Endothelial cell (in vitro differentiated cells): Measurements from ENCODE around the gene REX1BD. TPM values are rescaled to one million over a fixed set of nuclear protein-coding genes. Genes with fewer than 3 reads are reported as not detected.
A peak's percentile ranks its signal among the peaks of the same experiment; 100 is the strongest.
"Not testable (repeated sequence)": the region's sequence is repeated elsewhere in the genome, so short reads cannot be mapped to it uniquely, and the experiment has no call there.

Experiments
- DNase-seq: peaks from one replicate; pipeline ENCODE4 v3.0.0; 2021; ENCODE audit warnings: low spot score
- H3K27ac Mint-ChIP-seq: one replicate; pipeline ENCODE4 v1.8.0; 2021; ENCODE audit warnings: mixed read lengths, inconsistent platforms; ENCODE audit not compliant: unreplicated experiment
- H3K27me3 Mint-ChIP-seq: one replicate; pipeline ENCODE4 v1.8.0; 2021; ENCODE audit warnings: mild to moderate bottlenecking, moderate library complexity, mixed read lengths, inconsistent platforms; ENCODE audit not compliant: unreplicated experiment
- H3K36me3 Mint-ChIP-seq: one replicate; pipeline ENCODE4 v1.8.0; 2021; ENCODE audit warnings: mild to moderate bottlenecking, low read depth, mixed read lengths, inconsistent platforms; ENCODE audit not compliant: unreplicated experiment
- H3K4me1 Mint-ChIP-seq: one replicate; pipeline ENCODE4 v1.8.0; 2021; ENCODE audit warnings: mild to moderate bottlenecking, mixed read lengths, inconsistent platforms; ENCODE audit not compliant: unreplicated experiment
- H3K4me3 Mint-ChIP-seq: one replicate; pipeline ENCODE4 v1.8.0; 2021; ENCODE audit warnings: mild to moderate bottlenecking, mixed read lengths, inconsistent platforms; ENCODE audit not compliant: unreplicated experiment
- H3K9me3 Mint-ChIP-seq: one replicate; pipeline ENCODE4 v1.8.0; 2021; ENCODE audit warnings: mixed read lengths, inconsistent platforms; ENCODE audit not compliant: unreplicated experiment
- total RNA-seq: library from RNA; stranded (reverse); fragmentation: NEBNext Ultra II Directional; extraction: Animal tissue kit (Norgen Biotek cat#: 25700); gene quantifications from one replicate; pipeline ENCODE4 v1.2.1, GENCODE V29; 2021; ENCODE audit not compliant: unreplicated experiment
- TF ChIP-seq, protein P1 (sequence below): fragments of 200-600 bp; sonication (generic); IDR thresholded peaks from one replicate; pipeline ENCODE4 v1.5.0; 2021; ENCODE audit warnings: antibody characterized with exemption; ENCODE audit not compliant: unreplicated experiment

Gene REX1BD
- total RNA-seq, 1 donor from 2014 or later: 88.8 TPM

DNA sequence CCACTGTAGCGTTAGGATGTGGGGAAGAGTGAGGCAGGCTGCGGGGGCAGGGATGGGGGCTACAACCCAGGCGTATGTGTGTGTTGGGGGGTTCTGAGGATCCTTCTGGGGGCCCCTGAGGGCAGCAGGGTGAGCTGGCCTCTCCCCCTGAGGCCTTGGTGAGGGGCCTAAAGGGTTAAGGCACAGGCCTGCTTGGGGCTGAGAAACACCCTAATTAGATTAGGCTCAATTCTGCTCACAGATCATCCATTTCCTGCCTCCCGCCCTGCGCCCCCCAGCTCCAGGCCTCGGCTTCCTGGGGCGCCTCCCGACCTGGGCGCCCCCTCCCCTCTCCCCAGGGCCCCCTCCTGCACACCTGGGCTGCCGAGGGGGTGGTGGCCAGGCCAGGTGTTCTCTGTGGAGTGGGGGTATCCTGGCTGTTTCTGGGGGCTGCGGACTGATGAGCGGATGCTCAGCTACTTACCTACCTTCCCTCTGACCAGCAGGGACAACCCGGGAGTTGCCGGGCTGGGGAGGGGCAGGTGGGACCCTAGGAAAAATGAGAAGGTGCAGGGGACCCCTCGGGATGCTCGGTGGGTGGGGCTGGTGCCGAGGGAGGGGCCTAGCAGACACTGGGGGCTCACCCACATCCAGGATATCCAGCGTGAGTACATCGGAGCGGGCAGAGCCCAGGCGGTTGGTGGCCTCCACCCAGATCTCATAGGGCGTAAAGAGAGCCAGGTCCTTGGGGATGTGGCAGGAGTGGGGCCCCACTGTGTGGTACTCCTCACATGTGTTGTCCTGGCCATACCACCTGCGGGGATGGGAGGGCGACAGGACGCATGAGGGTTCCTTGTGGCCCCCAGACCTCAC, 9.4 kb downstream of the REX1BD start:
- Mint-ChIP-seq H3K27me3 (peaks cover 38% of the 10 kb centered on the region), H3K9me3 (no peaks in the 10 kb centered on the region), H3K4me1 (peaks cover 11% of the 10 kb centered on the region), H3K4me3 (no peak overlapping the region), H3K36me3 (no peaks in the 10 kb centered on the region), H3K27ac (no peak overlapping the region)
- TF ChIP-seq, protein P1, sequence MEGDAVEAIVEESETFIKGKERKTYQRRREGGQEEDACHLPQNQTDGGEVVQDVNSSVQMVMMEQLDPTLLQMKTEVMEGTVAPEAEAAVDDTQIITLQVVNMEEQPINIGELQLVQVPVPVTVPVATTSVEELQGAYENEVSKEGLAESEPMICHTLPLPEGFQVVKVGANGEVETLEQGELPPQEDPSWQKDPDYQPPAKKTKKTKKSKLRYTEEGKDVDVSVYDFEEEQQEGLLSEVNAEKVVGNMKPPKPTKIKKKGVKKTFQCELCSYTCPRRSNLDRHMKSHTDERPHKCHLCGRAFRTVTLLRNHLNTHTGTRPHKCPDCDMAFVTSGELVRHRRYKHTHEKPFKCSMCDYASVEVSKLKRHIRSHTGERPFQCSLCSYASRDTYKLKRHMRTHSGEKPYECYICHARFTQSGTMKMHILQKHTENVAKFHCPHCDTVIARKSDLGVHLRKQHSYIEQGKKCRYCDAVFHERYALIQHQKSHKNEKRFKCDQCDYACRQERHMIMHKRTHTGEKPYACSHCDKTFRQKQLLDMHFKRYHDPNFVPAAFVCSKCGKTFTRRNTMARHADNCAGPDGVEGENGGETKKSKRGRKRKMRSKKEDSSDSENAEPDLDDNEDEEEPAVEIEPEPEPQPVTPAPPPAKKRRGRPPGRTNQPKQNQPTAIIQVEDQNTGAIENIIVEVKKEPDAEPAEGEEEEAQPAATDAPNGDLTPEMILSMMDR: no peak
- DNase-seq: no peak

DNA sequence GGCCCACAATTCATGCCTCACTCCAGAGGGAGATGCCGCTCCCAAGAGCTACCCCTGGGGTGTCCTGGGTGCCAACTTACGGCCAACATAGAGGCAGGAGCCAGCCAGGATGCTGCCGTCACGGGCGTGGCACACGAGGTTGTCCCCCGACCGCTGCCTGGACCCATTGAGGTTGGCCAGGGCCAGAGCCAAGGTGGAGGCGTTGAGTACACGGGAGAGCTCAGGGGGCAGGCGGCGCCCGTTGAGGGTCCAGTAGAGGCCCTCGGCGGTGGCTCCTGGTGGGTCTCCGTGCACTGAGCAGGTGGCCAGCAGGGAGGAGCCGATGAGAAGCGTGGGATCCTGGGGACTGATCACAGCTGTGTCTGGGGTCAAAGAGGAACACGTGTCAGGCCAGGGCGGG, 10.9 kb downstream of the REX1BD start:
- Mint-ChIP-seq H3K27me3 (peaks cover 38% of the 10 kb centered on the region), H3K27ac (no peak overlapping the region), H3K36me3 (no peaks in the 10 kb centered on the region), H3K4me3 (no peak overlapping the region), H3K9me3 (no peaks in the 10 kb centered on the region), H3K4me1 (peaks cover 9% of the 10 kb centered on the region)
- TF ChIP-seq, protein P1: no peak
- DNase-seq: no peak

DNA sequence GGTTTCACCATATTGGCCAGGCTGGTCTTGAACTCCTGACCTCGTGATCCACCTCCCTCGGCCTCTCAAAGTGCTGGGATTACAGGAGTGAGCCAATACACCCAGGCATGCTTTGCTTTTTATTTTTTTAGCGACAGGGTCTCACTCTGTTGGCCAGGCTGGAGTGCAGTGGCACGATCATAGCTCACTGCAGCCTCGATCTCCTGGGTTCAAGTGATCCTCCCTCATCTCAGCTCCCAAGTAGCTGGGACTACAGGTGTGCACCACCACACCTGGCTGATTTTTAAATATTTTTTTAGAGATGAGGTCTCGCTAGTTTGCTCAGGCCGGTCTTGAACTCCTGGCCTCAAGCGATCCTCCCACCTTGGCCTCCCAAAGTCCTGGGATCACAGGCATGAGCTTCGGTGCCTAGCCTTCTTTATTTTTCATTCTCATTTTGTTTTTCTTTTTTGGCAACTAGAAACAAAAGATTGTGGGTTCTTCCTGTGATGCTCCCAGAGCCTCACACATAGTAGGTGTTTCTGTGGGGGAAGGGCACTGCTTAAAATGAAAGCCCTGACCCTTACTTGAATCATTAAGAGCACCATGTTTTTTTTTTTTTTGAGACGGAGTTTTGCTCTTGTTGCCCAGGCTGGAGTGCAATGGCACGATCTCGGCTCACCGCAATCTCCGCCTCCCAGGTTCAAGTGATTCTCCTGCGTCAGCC, 12.2 kb downstream of the REX1BD start:
- peaks cover 39% of the 10 kb centered on the region for H3K27me3 Mint-ChIP-seq
- not testable (repeated sequence) for H3K9me3 Mint-ChIP-seq, H3K36me3 Mint-ChIP-seq, DNase-seq, H3K4me3 Mint-ChIP-seq, H3K27ac Mint-ChIP-seq, H3K4me1 Mint-ChIP-seq

DNA sequence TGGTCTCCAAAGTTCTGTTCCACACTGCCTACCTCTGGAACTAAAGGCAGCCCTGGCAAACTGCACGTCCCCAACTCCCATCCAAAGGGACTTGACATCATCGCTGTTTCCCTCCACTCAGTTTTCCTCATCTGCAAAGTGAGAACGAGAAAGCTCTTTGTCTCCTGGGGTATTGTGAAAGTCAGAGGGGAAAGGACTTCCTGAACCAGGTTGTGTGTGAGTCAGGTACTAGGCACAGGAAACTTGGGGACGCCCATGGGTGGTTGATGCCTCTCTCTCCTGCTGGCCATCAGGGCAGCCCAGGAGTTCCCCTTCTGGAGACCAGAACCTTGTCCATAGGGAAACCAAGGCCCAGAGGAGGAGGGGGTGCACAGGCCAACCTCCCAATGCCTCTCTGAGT, 13.3 kb downstream of the REX1BD start:
- TF ChIP-seq, protein P1: no peak
- DNase-seq: no peak
- H3K4me1 Mint-ChIP-seq: peaks cover 9% of the 10 kb centered on the region

DNA sequence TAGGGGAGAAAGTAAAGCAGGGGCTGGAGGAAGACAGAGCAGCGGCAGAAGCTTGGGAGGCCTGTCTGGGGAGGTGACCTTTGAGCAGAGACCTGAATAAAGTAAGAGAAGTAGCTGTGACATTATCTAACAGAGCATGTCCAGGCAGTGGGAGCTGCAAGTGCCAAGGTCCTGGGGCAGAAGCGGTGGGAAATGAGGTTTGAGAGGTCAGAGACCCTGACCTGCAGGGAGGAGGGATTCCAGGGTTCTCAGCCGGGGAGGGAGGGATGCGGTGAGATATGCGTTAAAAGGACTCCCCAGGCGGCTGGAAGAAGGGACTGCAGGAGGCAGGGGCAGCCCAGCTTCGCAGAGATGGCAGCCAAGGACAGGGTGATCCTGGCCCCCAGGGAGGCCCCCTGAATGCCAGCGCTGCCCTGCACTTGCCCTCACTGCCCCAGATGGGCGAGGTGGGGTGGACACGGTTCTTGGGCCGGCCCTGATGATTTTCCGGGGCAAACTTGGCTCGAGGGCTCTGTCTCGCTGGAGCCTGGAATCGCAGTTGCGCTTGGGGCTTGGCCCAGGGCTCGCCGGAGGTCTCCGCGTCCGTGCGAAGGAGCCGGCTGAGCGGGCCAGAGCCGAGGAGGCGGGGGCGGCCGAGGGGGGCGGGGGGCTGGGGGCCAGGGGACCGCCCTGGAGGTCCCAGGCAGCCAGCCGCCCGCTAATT, 14.8 kb downstream of the REX1BD start:
- TF ChIP-seq, protein P1: no peak

More for the DNA sequence above, 13.3 kb downstream of the REX1BD start:
- Mint-ChIP-seq H3K27ac (no peak overlapping the region), H3K4me3 (no peak overlapping the region), H3K27me3 (peaks cover 37% of the 10 kb centered on the region), H3K36me3 (peaks cover 4% of the 10 kb centered on the region), H3K9me3 (no peaks in the 10 kb centered on the region)

More for the DNA sequence above, 14.8 kb downstream of the REX1BD start:
- peaks cover 9% of the 10 kb centered on the region for H3K4me1 Mint-ChIP-seq
- H3K27me3 Mint-ChIP-seq: peaks cover 38% of the 10 kb centered on the region
- H3K27ac Mint-ChIP-seq: no peak overlapping the region
- peaks cover 4% of the 10 kb centered on the region for H3K36me3 Mint-ChIP-seq
- no peaks in the 10 kb centered on the region for H3K9me3 Mint-ChIP-seq
- H3K4me3 Mint-ChIP-seq: no peak overlapping the region
- DNase-seq: peak; percentile 36
